ENCODE data around the gene CRYL1. TPM values are rescaled to one million over a fixed set of nuclear protein-coding genes. Genes with fewer than 3 reads are reported as not detected.

The CRYL1 gene
- polyA plus RNA-seq, 1 donor from 2014 or later: 10.6 TPM

DNA sequence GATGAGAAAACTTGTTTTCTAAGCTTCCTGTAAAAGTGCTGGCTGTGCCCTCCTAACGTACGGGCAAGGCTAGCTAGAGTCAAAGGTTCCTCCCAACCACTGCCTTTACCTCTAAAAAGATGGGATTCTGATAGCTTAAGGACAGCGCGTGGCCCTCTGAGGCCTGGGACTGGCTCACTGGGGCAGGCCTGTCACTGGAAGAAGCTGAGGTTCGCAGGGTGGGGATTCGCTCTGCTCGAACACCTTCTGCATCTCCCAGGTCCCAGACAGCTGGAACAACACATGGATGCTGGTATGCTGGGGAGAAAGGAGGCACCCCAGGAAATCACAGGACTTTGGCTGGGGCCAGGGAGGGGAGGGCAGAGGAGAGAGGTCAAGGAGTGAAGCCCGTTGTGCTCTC is 53.1 kb downstream of the CRYL1 start:
- no peaks in the 10 kb centered on the region for H3K36me3 ChIP-seq (ENCODE audit: insufficient read depth, low read length)
- H3K4me3 ChIP-seq (ENCODE audit: low read length): no peak overlapping the region
- no peaks in the 10 kb centered on the region for H3K79me2 ChIP-seq (replicated peaks; ENCODE audit: insufficient read depth, low read length)
- H3K27ac ChIP-seq (ENCODE audit: low read length): no peak overlapping the region
- TF ChIP-seq CTCF (IDR thresholded peaks at IDR 0.05; ENCODE audit: poor library complexity, severe bottlenecking) (no peak), TAF1 (IDR thresholded peaks at IDR 0.05; ENCODE audit: low read depth) (no peak), MXI1 (conservative IDR thresholded peaks at IDR 0.05; ENCODE audit: poor library complexity, severe bottlenecking) (no peak), EP300 (conservative IDR thresholded peaks at IDR 0.05; ENCODE audit: poor library complexity, severe bottlenecking) (no peak), SMC3 (conservative IDR thresholded peaks at IDR 0.05; ENCODE audit: poor library complexity) (no peak), POLR2AphosphoS5 (IDR thresholded peaks at IDR 0.05) (no peak), EZH2 (IDR thresholded peaks at IDR 0.05; ENCODE audit: borderline replicate concordance, insufficient read depth, low read length, poor library complexity, severe bottlenecking) (no peak), RAD21 (conservative IDR thresholded peaks at IDR 0.05) (no peak), REST (IDR thresholded peaks at IDR 0.05; ENCODE audit: borderline replicate concordance) (no peak)
- H4K20me1 ChIP-seq (ENCODE audit: insufficient read depth): no peaks in the 10 kb centered on the region
- H3F3A ChIP-seq (ENCODE audit: insufficient read depth, low read length, poor library complexity, severe bottlenecking): no peaks in the 10 kb centered on the region
- no peaks in the 10 kb centered on the region for H3K9me3 ChIP-seq (ENCODE audit: low read length)
- H3K9me2 ChIP-seq (ENCODE audit: insufficient read depth, low read length): no peaks in the 10 kb centered on the region
- H3K27me3 ChIP-seq (ENCODE audit: insufficient read depth, low read depth, low read length): no peaks in the 10 kb centered on the region
- no peak overlapping the region for H2AFZ ChIP-seq (ENCODE audit: low read depth, low read length)
- no peak overlapping the region for H3K9ac ChIP-seq (ENCODE audit: low read length)
- no peak overlapping the region for H3K4me2 ChIP-seq (ENCODE audit: low read length)

GRCh38 chr13:20470136-20470535 is 55.5 kb downstream of the CRYL1 start:
- Histone ChIP-seq H3K4me3 (ENCODE audit: low read length) (no peak overlapping the region), H3K9me2 (ENCODE audit: insufficient read depth, low read length) (no peaks in the 10 kb centered on the region), H3K27me3 (ENCODE audit: insufficient read depth, low read depth, low read length) (no peaks in the 10 kb centered on the region), H3K4me2 (ENCODE audit: low read length) (no peak overlapping the region), H3K79me2 (replicated peaks; ENCODE audit: insufficient read depth, low read length) (no peaks in the 10 kb centered on the region), H3F3A (ENCODE audit: insufficient read depth, low read length, poor library complexity, severe bottlenecking) (no peaks in the 10 kb centered on the region), H3K27ac (ENCODE audit: low read length) (no peak overlapping the region), H4K20me1 (ENCODE audit: insufficient read depth) (no peaks in the 10 kb centered on the region), H3K36me3 (ENCODE audit: insufficient read depth, low read length) (no peaks in the 10 kb centered on the region), H3K9ac (ENCODE audit: low read length) (no peak overlapping the region), H3K9me3 (ENCODE audit: low read length) (no peaks in the 10 kb centered on the region), H2AFZ (ENCODE audit: low read depth, low read length) (no peak overlapping the region)
- TF ChIP-seq EZH2 (IDR thresholded peaks at IDR 0.05; ENCODE audit: borderline replicate concordance, insufficient read depth, low read length, poor library complexity, severe bottlenecking) (no peak), SMC3 (conservative IDR thresholded peaks at IDR 0.05; ENCODE audit: poor library complexity) (no peak), MXI1 (conservative IDR thresholded peaks at IDR 0.05; ENCODE audit: poor library complexity, severe bottlenecking) (no peak), REST (IDR thresholded peaks at IDR 0.05; ENCODE audit: borderline replicate concordance) (no peak), POLR2AphosphoS5 (IDR thresholded peaks at IDR 0.05) (no peak)

All from neural cell (in vitro differentiated cells).